Activated CD4-positive, alpha-beta T cell treated with anti-CD3 and anti-CD28 coated beads, Interleukin-2, amount 50 U/mL, for 24 hours (primary cell): ENCODE results near the gene IGDCC3.

ENCODE experiments used
- DNase-seq, 2 donors: peaks; one replicate each; pipeline ENCODE4 v3.0.0-alpha.2; 2020; ENCODE audit warnings: low read depth in 1 of 2, low spot score in 1 of 2

Gene IGDCC3

DNA sequence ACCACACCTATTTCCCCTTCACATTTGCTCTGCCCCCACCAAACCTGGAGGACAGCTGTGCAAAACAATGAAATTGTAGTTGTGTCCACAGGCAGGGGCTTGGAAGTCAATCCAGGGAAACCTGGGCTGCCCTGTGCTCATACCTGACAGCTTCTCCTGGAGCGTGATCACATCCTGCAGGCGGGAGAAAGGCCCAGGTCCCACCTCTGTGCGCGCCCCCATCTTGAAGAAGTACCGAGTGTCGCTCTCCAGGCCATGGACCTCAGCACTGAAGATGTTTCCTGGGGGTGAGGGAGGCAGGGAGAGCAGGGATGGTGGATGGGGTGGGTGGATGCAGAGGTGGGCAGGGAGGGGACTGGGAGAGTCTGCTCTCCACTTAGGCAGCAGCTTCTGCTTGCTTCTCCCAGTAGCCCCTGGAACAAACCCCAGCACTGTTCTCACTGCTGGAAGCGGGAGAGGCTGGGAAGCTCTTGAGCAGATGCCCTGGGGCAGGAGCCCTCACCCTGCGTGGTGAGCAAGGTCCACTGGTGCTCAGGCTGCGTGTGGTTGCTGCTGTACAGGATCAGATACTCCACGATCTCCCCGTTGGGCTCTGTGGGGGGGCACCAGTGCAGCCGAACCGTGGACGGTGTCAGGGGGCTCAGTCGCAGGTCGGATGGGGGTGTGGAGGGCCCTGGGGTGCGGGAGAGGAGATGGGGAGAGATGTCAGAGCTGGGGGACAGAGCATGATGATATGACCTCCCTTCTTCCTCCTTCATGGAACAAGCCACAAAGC lies 10.7 kb upstream of the IGDCC3 start:
- no peak for DNase-seq

DNA sequence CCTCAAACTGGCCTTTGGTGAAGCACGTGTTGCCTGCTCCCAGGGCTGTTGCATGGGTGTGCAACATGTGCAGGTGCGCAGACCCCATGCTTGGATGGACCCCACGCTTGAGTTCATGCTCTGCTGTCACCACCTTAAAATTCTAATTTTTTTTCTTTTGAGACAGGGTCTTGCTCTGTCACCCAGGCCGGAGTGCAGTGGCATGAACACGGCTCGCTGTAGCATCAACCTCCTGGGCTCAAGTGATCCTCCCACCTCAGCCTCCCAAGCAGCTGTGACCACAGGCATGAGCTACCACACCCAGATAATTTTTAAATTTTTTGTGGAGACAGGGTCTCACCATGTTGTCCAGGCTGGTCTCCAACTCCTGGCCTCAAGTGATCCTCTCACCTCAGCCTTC lies 9.1 kb upstream of the IGDCC3 start:
- DNase-seq, result no peak

DNA sequence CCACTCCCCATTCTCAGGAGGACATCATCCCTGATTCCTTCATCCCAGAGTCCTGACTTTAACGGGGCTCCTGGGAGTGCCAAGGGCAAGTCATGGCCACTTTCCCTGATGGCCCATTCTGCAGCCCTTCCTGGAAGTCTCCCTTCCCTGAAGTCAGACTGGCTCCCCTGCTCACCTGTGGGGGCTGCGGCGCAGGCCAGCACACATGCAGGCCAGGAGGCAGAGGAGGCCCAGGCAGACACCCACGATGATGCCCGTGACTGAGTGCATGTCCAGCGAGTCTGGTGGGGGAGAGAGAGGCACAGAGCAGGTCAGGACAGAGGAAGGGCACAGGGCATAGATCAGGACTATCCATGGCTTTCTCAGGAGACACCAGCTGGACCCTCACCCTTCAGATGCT lies 8.6 kb upstream of the IGDCC3 start:
- no peak for DNase-seq

DNA sequence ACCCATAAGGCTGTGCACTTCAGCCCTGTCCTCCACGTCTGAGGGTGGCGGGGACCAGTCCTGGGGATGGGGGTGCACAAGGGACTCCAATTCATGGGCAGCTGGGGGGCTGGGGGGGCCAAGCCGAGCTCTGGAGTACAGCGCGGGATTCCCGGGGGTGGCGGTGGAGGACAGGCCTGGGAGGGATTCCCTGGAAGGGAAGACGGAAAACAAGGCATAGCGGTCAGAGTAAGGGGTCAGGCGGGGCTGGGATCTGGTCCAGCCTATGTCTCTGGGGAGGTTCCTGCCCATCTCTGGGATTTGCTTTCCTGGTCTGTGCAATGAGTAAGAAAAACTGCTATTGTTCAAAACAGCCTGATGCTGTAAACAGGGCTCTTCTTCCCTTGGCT lies 8.1 kb upstream of the IGDCC3 start:
- no peak for DNase-seq

DNA sequence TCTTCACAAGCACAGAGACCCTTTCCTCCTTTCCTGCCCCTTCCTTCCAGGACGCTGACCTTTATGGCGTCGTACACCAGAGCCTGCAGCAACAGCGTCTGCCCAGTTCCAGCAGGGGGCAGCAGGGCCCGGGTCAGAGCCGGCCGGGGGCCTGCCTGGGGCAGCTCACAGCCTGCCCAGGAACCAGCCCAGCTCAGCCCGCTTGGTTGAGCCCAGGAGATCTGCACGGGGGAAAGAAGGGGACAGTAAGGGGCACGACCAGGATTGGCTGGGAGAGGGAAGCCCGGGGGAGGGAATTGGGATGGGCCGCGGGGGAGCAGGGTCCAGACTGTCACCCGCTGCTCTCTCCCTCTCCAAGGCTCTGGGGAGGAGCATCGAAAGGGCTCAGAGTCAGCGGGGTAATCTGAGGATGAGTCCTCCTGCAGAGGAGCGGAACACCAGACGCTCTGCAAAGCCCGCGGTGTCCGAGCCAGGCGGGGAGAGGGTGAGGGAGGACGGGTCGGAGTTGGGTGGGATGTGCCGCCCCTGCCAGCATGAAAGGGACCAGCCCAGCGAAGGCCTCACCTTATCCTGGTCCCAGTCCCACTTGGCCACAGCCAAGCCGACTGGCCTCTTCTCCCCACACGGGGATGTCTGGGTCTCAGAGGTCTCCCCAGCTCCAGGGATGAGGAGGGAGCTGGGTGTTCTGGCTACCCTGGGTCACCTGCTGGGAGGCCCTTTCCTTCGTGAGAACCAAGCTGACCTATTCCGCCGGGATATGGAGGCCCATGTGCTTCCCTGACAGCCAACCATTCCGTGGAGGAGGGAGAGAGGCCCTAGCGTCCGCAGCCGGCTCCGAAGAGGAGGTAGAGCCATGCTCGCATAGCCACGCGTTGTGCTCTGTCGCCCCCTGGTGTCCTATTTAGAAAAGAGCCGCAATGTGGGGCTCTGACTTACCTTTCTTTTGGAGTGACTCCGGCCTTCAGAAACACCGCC lies 7.4 kb upstream of the IGDCC3 start:
- DNase-seq, result peak; percentile 78 to 83

DNA sequence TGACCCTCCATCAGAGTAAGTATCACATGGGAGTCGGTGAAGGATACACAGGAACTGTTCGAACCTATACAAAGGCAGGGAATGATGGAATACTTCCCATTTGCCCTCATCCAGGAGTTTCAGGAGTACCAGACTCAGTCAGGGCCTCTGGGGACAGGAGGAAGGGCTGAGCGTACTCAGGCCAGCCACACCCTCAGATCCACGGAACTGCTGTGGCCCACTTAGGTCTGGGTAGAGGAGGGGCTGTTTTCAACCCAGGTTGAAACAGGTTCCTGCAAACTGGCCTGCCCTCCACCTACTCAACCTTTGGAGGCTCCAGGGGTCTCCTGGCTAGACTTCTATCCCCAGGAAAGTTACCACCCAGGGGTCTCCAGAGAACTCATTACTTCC lies 6.7 kb upstream of the IGDCC3 start:
- DNase-seq, result no peak

DNA sequence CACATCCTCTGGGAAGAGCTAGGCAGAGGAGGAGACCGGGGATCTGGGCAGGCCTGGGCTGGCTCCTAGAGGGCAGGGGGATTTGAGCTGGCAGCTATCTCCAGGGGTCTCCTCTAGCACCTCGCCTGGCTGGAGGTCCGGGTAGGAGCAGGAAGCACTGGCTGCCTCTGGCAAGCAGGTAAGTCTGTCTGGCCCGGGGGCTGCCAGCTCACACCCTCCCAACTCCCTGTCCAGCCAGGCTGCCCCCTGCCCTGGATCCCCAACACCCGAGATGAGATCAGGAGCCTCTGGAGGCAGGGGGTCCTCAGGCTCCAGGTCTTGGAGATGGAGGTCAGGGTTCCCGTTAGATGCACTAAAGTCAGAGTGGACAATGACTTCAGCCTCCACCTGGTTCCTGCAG lies 6.2 kb upstream of the IGDCC3 start:
- no peak for DNase-seq

DNA sequence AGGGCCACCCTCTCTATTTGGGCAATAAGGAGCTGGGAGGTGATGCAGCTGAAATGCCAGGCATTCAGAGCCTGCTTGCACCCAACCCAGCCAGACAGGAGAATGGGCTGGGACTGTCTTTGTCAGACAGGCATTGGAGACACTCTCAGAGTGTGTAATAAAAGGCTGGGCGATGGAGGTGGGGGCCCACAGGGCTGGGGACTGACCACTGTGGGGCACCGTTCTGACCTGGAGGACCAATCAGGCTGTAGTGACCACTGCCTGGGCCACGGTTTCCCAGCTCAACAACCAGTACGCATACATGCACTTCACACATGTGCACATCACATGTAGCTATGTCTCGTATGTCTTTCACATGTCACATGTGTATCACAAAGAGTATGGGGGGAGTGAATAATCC lies 5.7 kb upstream of the IGDCC3 start:
- DNase-seq, result no peak

DNA sequence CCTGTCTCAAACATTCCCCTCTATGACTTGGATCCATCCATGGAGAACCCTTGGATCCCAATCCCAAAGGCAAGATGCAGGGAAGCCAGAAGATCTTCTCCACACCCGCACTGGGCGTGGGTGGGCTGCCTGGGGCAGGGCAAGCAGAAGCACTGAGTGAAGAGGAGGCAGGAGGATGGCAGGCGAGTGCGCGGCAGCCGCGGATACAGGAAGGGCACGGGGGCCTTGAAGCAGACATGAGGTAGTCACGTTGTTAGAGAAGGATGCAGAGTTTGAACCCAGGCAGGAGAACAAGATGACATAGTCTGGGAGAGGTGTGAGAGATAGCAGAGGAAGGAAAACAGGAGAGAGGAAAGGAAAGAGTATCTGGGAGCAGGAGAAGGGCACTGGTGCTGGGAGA lies 5.1 kb upstream of the IGDCC3 start:
- no peak for DNase-seq

DNA sequence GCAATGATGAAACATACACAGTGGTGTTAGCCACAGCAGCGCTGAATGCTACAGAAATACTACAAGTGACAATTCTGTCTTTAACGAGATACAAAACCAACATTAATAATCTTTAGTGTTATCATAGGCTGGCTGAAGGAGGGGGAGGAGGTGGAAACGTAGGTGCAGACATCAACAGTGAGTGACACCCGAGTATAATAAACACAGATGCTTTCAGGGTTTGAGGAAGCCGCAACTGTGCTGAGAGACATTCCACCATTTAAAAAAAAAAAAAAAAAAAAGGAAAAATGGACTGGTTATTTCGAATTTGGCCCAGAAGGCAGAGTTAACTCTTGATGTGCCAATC lies 4.3 kb upstream of the IGDCC3 start:
- no peak for DNase-seq

DNA sequence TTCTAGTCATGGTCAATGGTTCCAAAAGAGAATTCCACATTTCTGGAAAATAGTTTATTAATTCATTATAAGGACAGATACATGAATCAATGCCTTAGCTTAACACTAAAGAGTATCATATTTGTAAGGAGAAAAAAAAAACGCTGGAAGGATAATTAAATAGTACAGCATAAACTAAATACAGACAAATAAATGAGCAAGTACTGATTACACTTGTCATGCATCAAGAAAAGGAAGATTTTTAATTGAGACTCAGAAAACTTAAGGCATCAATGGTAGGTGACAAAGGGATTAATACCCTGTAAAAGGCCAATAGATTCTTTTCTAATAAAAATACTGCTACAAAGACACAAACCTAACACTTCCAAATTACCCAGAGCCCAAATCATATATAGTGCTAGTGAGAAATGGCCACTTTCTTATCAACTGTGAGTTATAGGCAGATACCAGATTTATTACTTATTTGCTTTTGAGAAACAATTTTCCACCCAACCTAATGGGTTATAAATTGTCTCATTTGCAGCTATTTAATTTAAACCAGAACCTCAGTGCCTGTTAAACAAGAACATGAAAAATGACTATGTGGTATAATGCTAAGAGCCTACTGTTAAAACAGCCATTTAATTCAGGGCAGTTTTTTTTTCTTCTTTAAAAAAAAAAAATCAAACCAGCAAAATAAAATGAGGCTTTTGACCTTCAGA lies 3.8 kb upstream of the IGDCC3 start:
- DNase-seq, result no peak

DNA sequence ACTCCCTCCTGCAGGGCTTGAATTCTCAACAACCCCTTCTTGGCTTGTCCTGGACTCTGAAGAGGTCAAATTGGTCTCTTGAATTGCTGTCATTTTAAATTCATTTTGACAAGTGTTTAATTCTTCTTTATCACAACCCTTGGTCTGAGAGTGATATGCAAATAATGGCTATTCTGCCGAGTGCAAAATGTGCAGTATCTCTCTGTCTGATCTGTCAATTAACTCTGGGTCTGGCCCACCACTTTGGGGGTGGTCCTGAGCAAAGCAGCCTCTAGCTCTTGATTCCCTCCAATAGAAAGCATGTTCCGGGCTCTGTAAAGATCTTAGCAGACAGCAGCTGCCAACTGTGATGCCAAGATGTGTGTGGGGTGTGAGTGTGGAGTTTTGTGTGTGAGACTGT lies 2.2 kb upstream of the IGDCC3 start:
- DNase-seq, result no peak

DNA sequence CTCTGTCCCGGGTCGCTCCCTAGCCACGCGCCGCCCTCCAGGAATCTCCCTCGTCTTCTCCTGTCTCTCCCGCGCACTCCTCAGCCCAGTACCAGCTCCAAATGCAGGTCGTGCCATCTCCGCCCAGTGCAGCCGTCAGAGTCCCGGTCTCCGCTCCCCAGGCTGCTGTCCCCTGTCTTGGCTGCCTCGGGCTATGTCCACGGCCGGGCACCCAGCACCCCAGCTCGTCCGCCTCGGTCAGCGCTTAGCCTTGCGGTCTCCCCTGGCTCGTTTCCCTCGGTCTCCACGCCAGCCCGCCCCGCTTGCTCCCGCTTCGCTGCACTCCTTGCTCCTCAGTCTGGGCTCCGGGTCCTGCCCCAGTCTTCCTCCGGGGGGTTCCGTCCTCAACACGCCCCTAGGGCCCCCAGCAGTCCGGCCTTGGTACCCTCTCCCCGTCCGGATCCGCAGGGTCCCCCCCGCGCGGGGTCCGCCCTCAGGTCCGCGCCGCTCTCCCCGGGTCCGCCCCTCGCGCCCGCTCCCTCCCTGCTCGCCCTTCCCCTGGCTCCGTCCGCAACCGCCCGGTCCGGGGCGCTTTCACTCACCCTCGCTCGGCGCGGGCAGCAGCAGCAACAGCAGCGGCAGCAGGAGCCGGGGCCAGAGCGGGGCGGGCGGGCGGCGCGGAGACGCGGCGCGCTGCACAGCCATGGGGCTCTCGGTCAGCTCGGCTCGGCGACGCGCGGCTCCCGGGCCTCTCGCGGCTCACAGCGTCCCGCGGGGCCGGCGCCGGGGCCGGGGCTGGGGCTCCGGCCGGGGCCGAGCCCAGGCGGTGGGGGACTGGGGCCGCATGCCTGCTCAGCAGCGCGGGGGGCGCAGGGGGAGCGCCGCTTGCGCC lies 462 bp downstream of the IGDCC3 start:
- DNase-seq, result no peak

DNA sequence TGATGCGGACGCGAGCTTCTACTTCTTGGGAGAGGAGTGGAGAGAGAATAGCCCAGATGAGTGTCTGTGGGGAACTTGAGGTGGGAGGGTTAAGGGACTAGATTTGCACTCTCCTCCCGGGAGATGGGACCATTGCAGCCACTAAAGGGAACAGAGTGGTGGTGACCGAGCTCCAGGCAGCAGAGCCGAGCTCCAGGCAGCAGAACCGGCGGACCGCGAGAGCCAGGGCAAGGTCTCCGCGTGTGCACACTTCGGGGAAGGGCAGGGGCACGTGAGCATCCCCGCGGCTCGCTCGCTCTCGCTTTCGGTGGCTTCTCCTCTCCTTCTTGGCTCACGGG lies 1.1 kb downstream of the IGDCC3 start:
- no peak for DNase-seq

DNA sequence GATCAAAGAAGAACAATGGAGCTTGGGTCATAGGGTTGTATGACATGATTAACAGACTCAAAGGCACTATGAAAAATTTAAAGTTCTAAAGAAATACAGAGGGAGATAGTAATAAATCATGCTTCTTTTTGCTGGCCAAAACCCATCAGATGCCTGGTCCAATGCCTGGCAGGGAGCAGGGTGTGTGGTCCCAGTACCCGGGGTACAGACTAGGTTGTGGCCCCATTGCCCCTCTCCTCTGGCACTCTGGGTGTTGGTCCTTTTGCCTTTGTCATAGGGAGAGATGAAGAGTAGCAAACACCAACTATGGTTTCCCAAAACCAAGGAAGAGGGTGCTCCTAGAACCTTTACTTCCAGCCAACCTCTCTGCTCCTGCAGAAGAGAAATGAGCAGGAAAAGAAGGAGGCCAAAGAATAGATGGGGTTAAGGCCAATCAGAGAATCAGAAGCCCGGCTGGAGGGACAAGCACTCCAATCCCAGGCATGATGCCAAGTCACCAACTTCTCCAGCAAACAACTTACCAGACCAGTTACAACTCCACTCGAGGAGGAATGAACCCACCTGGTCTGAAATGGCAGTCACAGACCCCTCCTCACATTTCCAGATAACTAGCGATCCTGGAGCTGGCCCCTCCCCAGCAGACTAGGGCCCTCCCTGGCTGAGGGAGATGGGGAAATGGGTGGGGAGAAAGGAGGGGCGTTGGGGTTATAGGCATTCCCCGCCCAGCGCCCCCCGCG lies 1.8 kb downstream of the IGDCC3 start:
- DNase-seq, result no peak

DNA sequence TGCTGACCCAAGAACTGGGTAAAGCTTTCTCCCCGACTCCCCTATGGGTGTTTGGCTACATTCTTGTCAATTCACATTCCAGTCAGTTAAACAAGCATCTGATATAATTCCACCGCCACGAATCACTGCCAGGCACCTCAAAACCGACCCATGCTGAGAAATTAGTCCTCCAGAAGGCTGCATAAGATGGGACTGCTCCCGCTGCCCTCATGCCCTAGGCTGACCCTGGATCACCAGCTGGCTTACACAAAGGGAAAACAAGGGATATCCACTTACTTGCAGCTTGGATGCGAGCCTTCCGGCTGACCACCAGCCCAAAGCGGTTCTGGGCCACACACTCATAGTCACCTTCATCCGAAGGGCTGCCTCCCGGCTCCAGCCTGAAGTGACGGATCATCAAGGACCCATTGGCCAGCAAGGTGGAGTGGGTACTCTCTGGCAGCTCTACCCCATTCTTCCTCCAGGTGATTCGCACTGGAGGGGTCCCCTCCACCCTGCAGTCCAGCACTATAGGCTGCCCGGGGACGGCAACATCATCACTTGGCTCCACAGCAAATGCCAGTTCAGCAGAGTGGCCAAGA lies 2.9 kb downstream of the IGDCC3 start:
- no peak for DNase-seq

DNA sequence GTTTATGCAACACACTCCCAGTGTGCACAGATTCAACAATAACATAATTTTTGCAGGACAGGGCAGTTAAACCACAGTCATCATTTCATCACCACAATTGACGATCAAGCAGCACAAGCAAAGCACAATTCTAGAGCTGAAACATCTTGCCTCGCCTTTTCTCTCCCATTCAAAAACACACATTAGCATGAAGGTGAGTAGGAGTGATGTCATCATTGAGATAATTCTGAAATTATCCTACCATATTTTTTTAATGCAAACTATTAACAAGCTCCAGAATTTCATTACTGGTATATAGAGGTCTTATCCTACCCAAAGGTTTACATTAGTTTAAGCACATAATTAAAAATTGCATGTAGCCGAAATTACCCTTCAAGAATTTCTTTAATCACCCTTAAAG lies 3.5 kb downstream of the IGDCC3 start:
- no peak for DNase-seq

DNA sequence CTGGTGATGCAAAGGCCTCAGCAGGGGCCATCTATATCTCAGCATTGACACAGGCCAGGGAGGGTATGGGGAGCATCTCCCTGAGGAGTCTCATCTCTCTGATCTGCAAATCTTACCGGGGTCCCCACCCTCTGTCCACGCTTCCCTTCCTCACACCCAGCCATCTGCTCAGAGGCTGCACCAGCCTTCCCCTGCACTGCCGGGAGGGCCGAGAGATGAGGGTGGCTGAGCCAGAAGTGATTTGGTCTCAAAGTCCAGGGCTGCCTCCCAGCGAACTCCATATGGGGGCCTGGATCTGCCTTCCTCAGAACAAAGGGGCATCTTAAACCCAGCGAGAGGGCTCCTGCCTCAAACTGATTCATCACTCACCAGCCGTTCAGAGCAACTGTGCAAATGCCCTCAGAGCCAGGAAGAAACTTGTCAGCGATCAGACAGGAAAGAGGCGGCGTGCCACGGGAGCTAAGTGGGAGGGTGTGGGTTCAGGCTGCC lies 4.6 kb downstream of the IGDCC3 start:
- no peak for DNase-seq

DNA sequence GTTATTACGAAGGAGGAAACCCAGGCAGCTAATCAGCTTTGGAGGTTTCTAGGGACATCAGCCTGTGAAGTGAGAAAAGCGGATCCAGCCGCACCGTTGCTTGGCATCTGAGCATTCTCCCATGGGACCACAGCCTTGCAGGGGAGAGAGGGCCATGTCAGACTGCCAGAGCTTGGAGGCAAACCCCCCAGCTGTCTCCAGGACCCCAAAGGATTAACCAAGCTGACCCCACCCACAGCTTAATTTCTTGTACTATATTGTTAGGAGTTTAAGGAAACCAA lies 5.1 kb downstream of the IGDCC3 start:
- DNase-seq, result no peak
